K562 treated with DMSO at 1 percent for 48 hours (cell line): ENCODE results near the gene TGM3. TPM values are rescaled to one million over a fixed set of nuclear protein-coding genes. Genes with fewer than 3 reads are reported as not detected.

Experiments
- total RNA-seq: library from RNA; unstranded; fragments of 300-600 nt; gene quantifications from 2 replicates; pipeline ENCODE4 v1.2.3, GENCODE V29; 2022; ENCODE audit warnings: low replicate concordance; ENCODE audit errors: extremely low read depth

Gene TGM3
- total RNA-seq = not detected in 2 replicates

DNA sequence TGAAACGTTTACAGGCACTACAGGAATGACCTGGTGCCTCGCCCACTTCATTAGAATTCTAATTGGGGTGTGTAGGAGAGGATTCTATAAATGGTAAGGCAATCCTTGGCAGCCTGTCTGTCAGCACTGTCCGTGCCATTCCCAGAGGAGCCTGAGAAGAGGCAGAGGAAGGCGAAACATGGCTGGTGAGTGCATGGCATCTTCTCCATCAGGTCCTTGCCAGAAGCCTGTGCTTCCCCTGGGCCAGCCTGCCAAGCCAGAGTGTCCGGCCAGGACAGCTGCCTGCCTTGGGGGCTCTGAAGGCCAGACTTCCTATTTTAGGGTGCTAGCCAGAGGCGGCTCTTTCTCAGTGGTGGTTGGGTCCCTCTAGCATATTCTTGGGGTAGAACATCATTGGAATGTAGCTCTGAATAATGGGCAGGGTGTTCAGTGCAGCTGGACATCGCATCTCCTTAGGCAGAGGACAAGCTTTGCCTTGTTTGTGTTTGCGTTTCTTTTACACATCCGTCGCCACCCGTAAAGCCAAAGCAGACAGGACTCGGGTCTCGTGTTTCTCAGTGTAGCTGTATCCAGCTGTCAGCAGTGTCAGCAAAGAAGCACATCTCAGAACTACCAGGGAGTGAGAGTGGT is at the start of gene TGM3:
TSS of gene TGM3 (plus strand) at position 116 of the 630 bp plus-strand sequence. CDS start at position 179, 63 bp downstream.

DNA sequence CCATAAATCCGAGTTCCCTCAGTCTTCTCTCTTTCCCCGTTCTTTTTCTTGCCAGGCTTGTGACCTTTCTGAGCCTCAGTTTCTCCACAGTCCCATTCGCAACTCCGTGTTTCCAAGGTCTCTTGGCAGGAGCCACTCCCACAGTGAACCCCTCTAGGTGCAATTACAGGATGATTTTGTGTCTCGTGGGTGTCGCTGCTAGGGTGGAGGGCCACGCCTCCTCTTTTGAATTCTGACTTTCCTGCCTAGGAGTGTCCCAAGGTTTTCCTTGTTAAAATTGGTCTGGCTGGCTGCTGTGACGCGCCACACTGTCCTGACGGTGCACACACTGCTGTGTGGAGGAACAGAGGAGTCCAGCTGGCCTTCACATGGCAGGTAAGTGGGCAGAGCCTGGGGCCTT is 84.8 kb downstream of the TGM3 start, which contains the start of gene TGM6:
TSS of gene TGM6 (plus strand) at position 301 of the 400 bp plus-strand sequence. CDS start at position 369, 68 bp downstream.

Other genes starting within 250 kb of the TGM3 start
- not detected in 2 replicates for gene STK35, start 194.2 kb upstream of the TGM3 start, total RNA-seq
- gene TGM6, start 84.9 kb downstream of the TGM3 start, total RNA-seq = not detected in 2 replicates
- gene SNRPB, start 174.8 kb downstream of the TGM3 start, total RNA-seq = not detected in 2 replicates
- gene ZNF343, start 212.9 kb downstream of the TGM3 start, total RNA-seq = not detected in 2 replicates
- not detected in 2 replicates for gene TMC2, start 240.6 kb downstream of the TGM3 start, total RNA-seq